Aorta (tissue), 5 donors: ENCODE data around the gene KCNK3. TPM values are rescaled to one million over a fixed set of nuclear protein-coding genes. Genes with fewer than 3 reads are reported as not detected.
"Not testable (repeated sequence)": the region's sequence is repeated elsewhere in the genome, so short reads cannot be mapped to it uniquely, and the experiment has no call there.

Source experiments
- ATAC-seq: fragments of 200-7000 bp; cut with Tn5 transposase; one replicate; pipeline ENCODE4 v1.9.1; 2022; ENCODE audit warnings: moderate library complexity; ENCODE audit not compliant: low FRiP score
- DNase-seq, 2 donors: peaks; one replicate each; pipeline ENCODE4 v3.0.0-alpha.2; 2020
- H3K27ac ChIP-seq, 2 donors: one replicate each; pipeline ENCODE4 v1.5.1; 2013; ENCODE audit warnings: low read length in 2 of 2, mild to moderate bottlenecking in 2 of 2, moderate library complexity in 2 of 2, control low read depth in 1 of 2, inconsistent platforms in 1 of 2, low read depth in 1 of 2
- H3K27me3 ChIP-seq, 2 donors: one replicate each; pipeline ENCODE4 v1.6.1; 2013; ENCODE audit warnings: control low read depth in 1 of 2, low read length in 1 of 2, mild to moderate bottlenecking in 1 of 2, moderate library complexity in 1 of 2; ENCODE audit not compliant: insufficient read depth in 2 of 2, control insufficient read depth in 1 of 2
- H3K36me3 ChIP-seq, 2 donors: one replicate each; pipeline ENCODE4 v1.6.1; 2013; ENCODE audit warnings: control low read depth in 1 of 2, low read length in 1 of 2, mild to moderate bottlenecking in 1 of 2; ENCODE audit not compliant: insufficient read depth in 2 of 2, control insufficient read depth in 1 of 2
- H3K4me1 ChIP-seq, 2 donors: one replicate each; pipeline ENCODE4 v1.6.1; 2013; ENCODE audit warnings: low read length in 2 of 2, control low read depth in 1 of 2, mild to moderate bottlenecking in 1 of 2, moderate library complexity in 1 of 2; ENCODE audit not compliant: insufficient read depth in 2 of 2, control insufficient read depth in 1 of 2
- H3K4me3 ChIP-seq, 2 donors: one replicate each; pipeline ENCODE4 v1.5.1; 2013; ENCODE audit warnings: low read length in 2 of 2, control low read depth in 1 of 2, mild to moderate bottlenecking in 1 of 2
- H3K9me3 ChIP-seq: one replicate; pipeline ENCODE4 v1.6.1; 2013; ENCODE audit warnings: mild to moderate bottlenecking, low read length; ENCODE audit not compliant: control insufficient read depth
- WGBS, 2 donors: extraction: QIAGEN DNeasy Blood & Tissue Kit; methylation state at CpG; one replicate each; pipeline ENCODE4 v1.1.7; 2013; 5-methylcytosine and 5-hydroxymethylcytosine counted together
- intact Hi-C, 2 donors: fragments of 100-400 bp; cut with DNase I; formaldehyde crosslinking; loops; one replicate each; pipeline versions ENCODE4 v1.14.2 to v1.15.0; 2022
- polyA plus RNA-seq, 2 donors: library from polyadenylated mRNA; stranded (reverse); fragments of 200-250 nt; gene quantifications; one replicate each; pipeline ENCODE4 v1.2.3, GENCODE V29; 2013
- total RNA-seq, 2 donors: library from RNA; stranded (reverse); fragmentation: NEBNext Ultra II Directional; extraction: Animal tissue kit (Norgen Biotek cat#: 25700); gene quantifications; one replicate each; pipeline ENCODE4 v1.2.1, GENCODE V29; 2021
- donor health status: healthy with polysubstance abuse.
- donor health status: Bipolar disorder and iron deficiency.
- donor health status: DM: no; HTN: no; CAD: no.
- donor health status: DM: no; HTN: no; CAD: no.
- donor health status: DM: yes; HTN: yes; CAD: no.

Gene KCNK3
- total and polyA plus RNA-seq, 4 donors, result 0.63 to 14.7 (median 7.6) TPM

- no peak for DNase-seq
- H3K4me3 ChIP-seq, result no peak overlapping the region
- 76 to 81% methylated on average over 4 of the region's 4 CpGs for WGBS, 2 donors
- intact Hi-C loops, result no loop called here
- H3K4me1 ChIP-seq, result no peaks in the 10 kb centered on the region
- ATAC-seq, result no peak
- no peak overlapping the region for H3K27ac ChIP-seq
- H3K36me3 ChIP-seq, result no peaks in the 10 kb centered on the region
- H3K9me3 ChIP-seq, result no peaks in the 10 kb centered on the region
- H3K27me3 ChIP-seq, result no peaks in the 10 kb centered on the region
Observed at GRCh38 chr2:26754972-26755670, 62.6 kb downstream of the KCNK3 start.

GRCh38 chr2:26756337-26756736, 63.8 kb downstream of the KCNK3 start:
- intact Hi-C loops, result no loop called here
- Histone ChIP-seq H3K4me3 (no peak overlapping the region), H3K27ac (no peak overlapping the region), H3K36me3 (no peaks in the 10 kb centered on the region), H3K9me3 (no peaks in the 10 kb centered on the region), H3K4me1 (no peaks in the 10 kb centered on the region), H3K27me3 (no peaks in the 10 kb centered on the region)
- no peak for ATAC-seq
- 87 to 91% methylated on average over 5 of the region's 5 CpGs for WGBS, 2 donors
- DNase-seq, result no peak

GRCh38 chr2:26757873-26758789, 65.6 kb downstream of the KCNK3 start:
- Histone ChIP-seq H3K27me3 (no peaks in the 10 kb centered on the region), H3K4me1 (no peaks in the 10 kb centered on the region), H3K9me3 (no peaks in the 10 kb centered on the region), H3K36me3 (no peaks in the 10 kb centered on the region), H3K4me3 (no peak overlapping the region), H3K27ac (peak overlapping the region in 1 of 2 donors; percentile 23)
- WGBS, 2 donors, result 47 to 48% methylated on average over 6 of the region's 6 CpGs
- ATAC-seq (peak; percentile 51), DNase-seq (peak in 1 of 2 donors; percentile 82)
- intact Hi-C loops, result no loop called here

DNA sequence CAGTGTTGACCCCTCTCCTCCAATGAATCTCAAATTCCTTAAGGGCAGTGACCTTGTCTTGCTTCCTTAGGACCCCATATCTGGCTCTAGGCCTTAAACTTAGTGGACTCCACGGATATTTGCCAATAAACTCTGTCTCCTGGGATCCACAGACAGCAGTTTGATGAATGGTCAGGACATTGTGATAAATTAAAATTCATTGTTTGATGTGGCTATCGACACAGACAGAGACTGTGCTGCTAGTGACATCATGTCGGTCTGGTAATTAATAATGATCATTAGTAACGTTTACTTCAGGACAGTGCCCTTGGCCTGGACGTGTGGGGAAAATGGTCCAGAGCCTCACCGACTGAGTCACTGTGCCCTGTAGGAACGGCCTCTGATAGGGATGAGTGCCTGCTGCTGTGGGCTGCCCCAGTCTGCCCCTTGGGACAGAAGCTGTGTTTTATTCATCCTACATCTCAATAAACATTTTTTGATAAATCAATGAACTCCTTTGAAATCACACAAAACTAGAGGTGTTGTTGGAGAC, 66.3 kb downstream of the KCNK3 start:
- no peaks in the 10 kb centered on the region for H3K27me3 ChIP-seq
- 86 to 89% methylated on average over 7 of the region's 7 CpGs for WGBS, 2 donors

DNA sequence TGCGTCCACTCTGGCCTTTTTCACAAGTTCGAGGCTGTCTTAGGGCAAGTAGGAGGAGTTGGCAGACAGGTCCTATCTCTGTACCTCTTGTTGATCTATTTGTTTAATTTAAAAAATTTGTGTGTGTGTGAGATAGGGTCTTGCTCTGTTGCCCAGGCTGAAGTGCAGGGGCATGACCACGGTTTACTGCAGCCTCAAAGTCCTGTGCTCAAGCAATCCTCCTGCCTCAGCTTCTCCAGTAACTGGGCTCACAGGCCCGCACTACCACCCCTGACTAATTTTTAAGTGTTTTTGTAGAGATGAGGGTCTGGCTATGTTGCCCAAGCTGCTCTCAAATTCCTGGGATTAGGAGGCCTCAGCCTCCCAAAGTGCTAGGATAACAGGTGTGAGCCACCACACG, 67.3 kb downstream of the KCNK3 start:
- Histone ChIP-seq H3K27me3 (no peaks in the 10 kb centered on the region), H3K36me3 (no peaks in the 10 kb centered on the region), H3K9me3 (no peaks in the 10 kb centered on the region), H3K4me3 (no peak overlapping the region), H3K4me1 (no peaks in the 10 kb centered on the region), H3K27ac (no peak overlapping the region)
- no peak for ATAC-seq
- intact Hi-C loops, result no loop called here
- 93 to 95% methylated on average over 5 of the region's 5 CpGs for WGBS, 2 donors
- no peak for DNase-seq

More for the DNA sequence above, 66.3 kb downstream of the KCNK3 start:
- Histone ChIP-seq H3K4me1 (no peaks in the 10 kb centered on the region), H3K9me3 (no peaks in the 10 kb centered on the region), H3K27ac (no peak overlapping the region), H3K4me3 (no peak overlapping the region), H3K36me3 (no peaks in the 10 kb centered on the region)
- intact Hi-C loops, result no loop called here
- ATAC-seq, result no peak
- DNase-seq, result no peak

DNA sequence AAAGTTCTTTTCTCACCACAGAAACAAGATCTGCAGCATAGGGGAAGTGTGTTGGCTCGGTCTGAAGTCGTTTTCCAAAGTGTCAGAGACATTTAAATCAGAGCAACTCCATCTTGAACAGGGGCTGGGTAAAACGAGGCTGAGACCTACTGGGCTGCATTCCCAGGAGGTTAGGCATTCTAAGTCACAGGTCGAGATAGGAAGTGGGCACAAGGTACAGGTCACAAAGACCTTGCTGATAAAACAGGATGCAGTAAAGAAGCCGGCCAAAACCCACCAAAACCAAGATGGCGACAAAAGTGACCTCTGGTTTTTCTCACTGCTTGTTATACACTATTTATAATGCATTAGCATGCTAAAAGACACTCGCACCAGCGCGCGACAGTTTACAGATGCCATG, 68.5 kb downstream of the KCNK3 start:
- 75 to 79% methylated on average over 10 of the region's 10 CpGs for WGBS, 2 donors

GRCh38 chr2:26763019-26763418, 70.5 kb downstream of the KCNK3 start:
- ATAC-seq, result no peak
- Histone ChIP-seq H3K4me3 (no peak overlapping the region), H3K27ac (no peak overlapping the region), H3K4me1 (no peaks in the 10 kb centered on the region), H3K36me3 (no peaks in the 10 kb centered on the region), H3K27me3 (no peaks in the 10 kb centered on the region), H3K9me3 (no peaks in the 10 kb centered on the region)
- DNase-seq, result no peak
- 94 to 95% methylated on average over 10 of the region's 10 CpGs for WGBS, 2 donors
- intact Hi-C loops, result no loop called here

More for the DNA sequence above, 68.5 kb downstream of the KCNK3 start:
- H3K27ac ChIP-seq, ATAC-seq, H3K4me1 ChIP-seq, H3K27me3 ChIP-seq, intact Hi-C loops, H3K36me3 ChIP-seq, DNase-seq, H3K4me3 ChIP-seq, H3K9me3 ChIP-seq: not testable (repeated sequence)

DNA sequence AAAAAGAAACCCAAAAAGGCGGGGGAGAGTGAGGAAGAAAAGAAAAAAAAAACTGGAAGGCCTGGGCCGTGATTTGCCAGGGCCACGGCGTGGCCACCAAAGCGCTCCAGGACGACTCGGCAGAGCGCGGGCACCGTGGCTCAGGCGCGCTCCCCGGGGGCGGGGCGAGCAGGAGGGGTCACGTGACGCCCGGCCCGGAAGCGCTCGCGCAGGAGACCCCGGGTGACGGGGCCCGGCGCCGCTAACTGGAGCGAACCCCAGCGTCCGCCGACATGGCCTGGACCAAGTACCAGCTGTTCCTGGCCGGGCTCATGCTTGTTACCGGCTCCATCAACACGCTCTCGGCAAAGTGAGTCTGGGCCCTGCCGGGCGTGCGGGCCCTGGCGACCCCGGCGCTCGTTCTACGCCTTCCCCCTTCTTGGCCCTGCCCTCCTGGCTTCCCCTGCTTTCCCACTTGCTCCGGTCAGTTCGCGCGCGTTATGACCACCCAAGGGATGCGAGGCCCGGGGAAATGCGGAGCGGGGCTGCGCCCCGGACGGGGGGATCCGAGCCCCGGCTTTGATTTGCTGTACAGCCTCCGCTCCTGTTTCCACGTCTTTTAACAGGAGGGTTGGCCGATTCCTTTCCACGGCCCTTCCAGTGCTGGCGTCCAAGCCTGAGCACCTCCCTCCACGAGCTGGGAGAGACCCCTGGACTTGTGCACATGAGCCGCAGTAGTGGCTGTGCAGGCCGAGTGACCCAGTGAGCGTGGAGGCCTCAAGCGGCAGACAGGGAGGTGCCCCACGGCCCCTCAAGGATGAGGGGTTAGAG, 71.8 kb downstream of the KCNK3 start, which contains the start of gene SLC35F6:
SLC35F6 (plus strand) TSS at position 207 of the 810 bp plus-strand sequence; CDS start at position 273, 66 bp downstream.
- no peaks in the 10 kb centered on the region for H3K9me3 ChIP-seq
- H3K4me3 ChIP-seq, result peak within 1 kb of the TSS; percentile 49 to 62
- no peaks in the 10 kb centered on the region for H3K36me3 ChIP-seq
- WGBS, 2 donors, result 1% methylated on average over 68 of the region's 68 CpGs
- H3K4me1 ChIP-seq, result no peaks in the 10 kb centered on the region
- intact Hi-C loops, result no loop called here
- H3K27ac ChIP-seq, result peak within 1 kb of the TSS in 1 of 2 donors; percentile 87
- no peaks in the 10 kb centered on the region for H3K27me3 ChIP-seq
- ATAC-seq (peak; percentile 95), DNase-seq (peak; percentile 90 to 95)
